ENCODE results near the gene FAM168A. TPM values are rescaled to one million over a fixed set of nuclear protein-coding genes. Genes with fewer than 3 reads are reported as not detected.

FAM168A gene
- total RNA-seq, 1 experiment from 2014 or later, result 30.4 TPM

GRCh38 chr11:73454987-73455386 lies 142.9 kb downstream of the FAM168A start:
- no peaks in the 10 kb centered on the region for H3K9me3 Mint-ChIP-seq (ENCODE audit: low read depth, unreplicated experiment)
- no peak overlapping the region for H3K4me3 Mint-ChIP-seq (ENCODE audit: low read depth, unreplicated experiment)
- CTCF ChIA-PET, result interaction anchor here (0.6 kb wide), 1 partner anchor 9 kb away, joined by 4 read pairs; no protein-coding TSS in a partner anchor
- TF ChIP-seq CTCF (IDR thresholded peaks at IDR 0.05; ENCODE audit: unreplicated experiment), result no peak
- no peak for DNase-seq
- H3K4me1 Mint-ChIP-seq (ENCODE audit: low read depth, unreplicated experiment), result no peaks in the 10 kb centered on the region
- H3K36me3 Mint-ChIP-seq (ENCODE audit: insufficient read depth, unreplicated experiment), result no peaks in the 10 kb centered on the region
- H3K27ac Mint-ChIP-seq (ENCODE audit: unreplicated experiment), result no peak overlapping the region
- no TSS peak for BruUV-seq (replicated peaks)
- no peaks in the 10 kb centered on the region for H3K27me3 Mint-ChIP-seq (ENCODE audit: unreplicated experiment)
- intact Hi-C loops (cut with micrococcal nuclease; ENCODE audit: unreplicated experiment), result no loop called here

DNA sequence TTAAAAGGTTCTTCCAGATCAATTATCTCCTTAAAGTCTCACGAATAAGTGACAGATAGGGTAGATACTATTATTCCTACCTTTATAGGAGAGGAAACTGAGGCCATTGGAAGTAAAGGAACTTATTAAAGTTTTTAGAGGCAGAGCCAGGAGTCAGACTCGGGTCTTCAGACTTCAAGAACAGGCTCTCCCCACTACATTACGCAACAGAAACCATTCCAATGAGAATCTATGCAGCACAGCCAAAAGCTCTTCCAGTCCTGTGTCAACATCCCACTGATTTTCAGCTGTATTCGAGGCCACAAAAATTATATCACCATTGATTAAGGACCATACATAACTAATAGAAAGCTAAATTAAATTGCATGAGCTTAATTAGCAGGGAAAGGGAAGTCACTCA lies 144.3 kb downstream of the FAM168A start:
- Mint-ChIP-seq H3K36me3 (ENCODE audit: insufficient read depth, unreplicated experiment) (no peaks in the 10 kb centered on the region), H3K4me3 (ENCODE audit: low read depth, unreplicated experiment) (no peak overlapping the region), H3K4me1 (ENCODE audit: low read depth, unreplicated experiment) (no peaks in the 10 kb centered on the region), H3K27ac (ENCODE audit: unreplicated experiment) (no peak overlapping the region), H3K9me3 (ENCODE audit: low read depth, unreplicated experiment) (no peaks in the 10 kb centered on the region), H3K27me3 (ENCODE audit: unreplicated experiment) (no peaks in the 10 kb centered on the region)
- CTCF ChIA-PET, result no interaction called here
- no TSS peak for BruUV-seq (replicated peaks)
- no peak for DNase-seq
- TF ChIP-seq CTCF (IDR thresholded peaks at IDR 0.05; ENCODE audit: unreplicated experiment), result no peak
- intact Hi-C loops (cut with micrococcal nuclease; ENCODE audit: unreplicated experiment), result no loop called here

DNA sequence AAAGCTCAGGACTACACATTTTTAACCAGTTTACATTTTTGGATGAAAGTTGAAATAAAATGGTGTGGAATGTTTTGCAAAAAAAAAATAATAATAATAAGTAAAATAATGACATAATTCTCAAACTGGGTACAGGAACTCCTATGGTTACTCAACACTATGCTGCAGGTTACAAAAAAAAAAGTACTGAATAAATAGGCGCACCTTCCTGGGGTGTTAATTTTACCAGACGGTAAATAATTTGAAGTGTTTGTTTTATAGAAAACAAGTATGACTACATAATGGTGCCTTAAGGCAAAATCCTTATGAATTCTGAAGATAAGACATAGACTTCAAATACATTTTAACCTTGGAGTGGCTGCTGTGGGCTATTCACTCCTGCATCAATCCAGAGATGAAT lies 145.2 kb downstream of the FAM168A start:
- BruUV-seq (replicated peaks), result no TSS peak
- no peak overlapping the region for H3K27ac Mint-ChIP-seq (ENCODE audit: unreplicated experiment)
- intact Hi-C loops (cut with micrococcal nuclease; ENCODE audit: unreplicated experiment), result no loop called here

GRCh38 chr11:73451896-73452295 lies 146.0 kb downstream of the FAM168A start:
- no peaks in the 10 kb centered on the region for H3K36me3 Mint-ChIP-seq (ENCODE audit: insufficient read depth, unreplicated experiment)
- no peak for TF ChIP-seq CTCF (IDR thresholded peaks at IDR 0.05; ENCODE audit: unreplicated experiment)
- no peak overlapping the region for H3K27ac Mint-ChIP-seq (ENCODE audit: unreplicated experiment)
- H3K9me3 Mint-ChIP-seq (ENCODE audit: low read depth, unreplicated experiment), result no peaks in the 10 kb centered on the region
- DNase-seq, result no peak
- no peak overlapping the region for H3K4me3 Mint-ChIP-seq (ENCODE audit: low read depth, unreplicated experiment)
- H3K4me1 Mint-ChIP-seq (ENCODE audit: low read depth, unreplicated experiment), result no peaks in the 10 kb centered on the region
- no peaks in the 10 kb centered on the region for H3K27me3 Mint-ChIP-seq (ENCODE audit: unreplicated experiment)
- BruUV-seq (replicated peaks), result no TSS peak
- CTCF ChIA-PET, result no interaction called here
- intact Hi-C loops (cut with micrococcal nuclease; ENCODE audit: unreplicated experiment), result no loop called here

More for the DNA sequence above, 145.2 kb downstream of the FAM168A start:
- no peaks in the 10 kb centered on the region for H3K36me3 Mint-ChIP-seq (ENCODE audit: insufficient read depth, unreplicated experiment)
- H3K4me1 Mint-ChIP-seq (ENCODE audit: low read depth, unreplicated experiment), result no peaks in the 10 kb centered on the region
- DNase-seq, result no peak
- no peaks in the 10 kb centered on the region for H3K9me3 Mint-ChIP-seq (ENCODE audit: low read depth, unreplicated experiment)
- H3K4me3 Mint-ChIP-seq (ENCODE audit: low read depth, unreplicated experiment), result no peak overlapping the region
- no peak for TF ChIP-seq CTCF (IDR thresholded peaks at IDR 0.05; ENCODE audit: unreplicated experiment)
- CTCF ChIA-PET, result no interaction called here
- no peaks in the 10 kb centered on the region for H3K27me3 Mint-ChIP-seq (ENCODE audit: unreplicated experiment)

All from Calu3 (cell line).